HL-60 (cell line): ENCODE measurements around the gene MAP4K5.

Source experiments
- DNase-seq, 2 experiments: peaks; one replicate each; pipeline ENCODE4 v3.0.0-alpha.2; 2010 to 2020; ENCODE audit warnings: low read depth in 1 of 2, low spot score in 1 of 2
- H3K27ac ChIP-seq: fragments of 250-450 bp; sonication (Bioruptor Pico); replicated peaks from 2 replicates; pipeline ENCODE4 v1.5.1; 2020; ENCODE audit warnings: mild to moderate bottlenecking, moderate library complexity
- H3K27me3 ChIP-seq: fragments of 250-450 bp; sonication (Bioruptor Pico); 2 replicates; pipeline ENCODE4 v1.5.1; 2021; ENCODE audit warnings: mild to moderate bottlenecking, moderate library complexity; ENCODE audit not compliant: insufficient read depth, poor library complexity, severe bottlenecking
- H3K4me3 ChIP-seq: replicated peaks from 2 replicates; pipeline ENCODE4 v1.5.1; 2011; ENCODE audit warnings: mild to moderate bottlenecking, control low read depth, low read length; ENCODE audit not compliant: insufficient read depth
- CTCF ChIP-seq: IDR thresholded peaks from one replicate; pipeline ENCODE4 v1.5.1; 2011; ENCODE audit warnings: low read length, control low read depth, inconsistent platforms; ENCODE audit not compliant: insufficient read depth
- GABPA ChIP-seq: IDR thresholded peaks from 2 replicates; pipeline ENCODE4 v1.6.1; 2012; ENCODE audit warnings: low read depth
- POLR2AphosphoS5 ChIP-seq: IDR thresholded peaks from 2 replicates; pipeline ENCODE4 v1.6.1; 2012; ENCODE audit warnings: low read depth
- REST ChIP-seq: IDR thresholded peaks from 2 replicates; pipeline ENCODE4 v1.6.1; 2012; ENCODE audit warnings: low read depth; ENCODE audit not compliant: insufficient replicate concordance
- SPI1 ChIP-seq: IDR thresholded peaks from 2 replicates; pipeline ENCODE4 v1.6.1; 2012; ENCODE audit warnings: low read depth, mild to moderate bottlenecking, borderline replicate concordance

MAP4K5 gene

DNA sequence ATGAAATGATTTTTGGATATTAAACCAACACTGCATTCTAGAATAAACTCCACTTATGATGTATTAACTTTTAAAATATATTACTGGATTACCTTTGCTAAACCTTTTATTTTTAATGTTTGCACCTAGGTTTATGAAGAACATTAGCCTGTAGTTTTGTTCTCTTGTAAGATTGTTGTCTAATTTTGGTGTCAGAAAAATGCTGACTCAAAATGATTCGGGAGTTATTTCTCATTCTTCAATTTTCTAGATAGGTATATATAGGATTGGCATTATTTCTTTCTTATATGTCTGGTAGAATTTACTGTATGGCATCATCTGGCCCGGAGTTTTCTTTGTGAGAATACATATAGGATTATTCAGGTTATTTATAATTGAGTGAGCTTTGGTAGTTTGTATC is 54.6 kb downstream of the MAP4K5 start:
- DNase-seq: no peak
- H3K4me3 ChIP-seq: no peak overlapping the region
- no peaks in the 10 kb centered on the region for H3K27me3 ChIP-seq
- no peak overlapping the region for H3K27ac ChIP-seq
- TF ChIP-seq CTCF: no peak
- no peak for TF ChIP-seq SPI1
- no peak for TF ChIP-seq REST
- no peak for TF ChIP-seq GABPA
- TF ChIP-seq POLR2AphosphoS5: no peak

GRCh38 chr14:50476134-50476533 is 56.2 kb downstream of the MAP4K5 start:
- Histone ChIP-seq H3K4me3 (no peak overlapping the region), H3K27ac (no peak overlapping the region), H3K27me3 (no peaks in the 10 kb centered on the region)
- DNase-seq: no peak
- TF ChIP-seq POLR2AphosphoS5 (no peak), CTCF (no peak), GABPA (no peak), REST (no peak), SPI1 (no peak)

DNA sequence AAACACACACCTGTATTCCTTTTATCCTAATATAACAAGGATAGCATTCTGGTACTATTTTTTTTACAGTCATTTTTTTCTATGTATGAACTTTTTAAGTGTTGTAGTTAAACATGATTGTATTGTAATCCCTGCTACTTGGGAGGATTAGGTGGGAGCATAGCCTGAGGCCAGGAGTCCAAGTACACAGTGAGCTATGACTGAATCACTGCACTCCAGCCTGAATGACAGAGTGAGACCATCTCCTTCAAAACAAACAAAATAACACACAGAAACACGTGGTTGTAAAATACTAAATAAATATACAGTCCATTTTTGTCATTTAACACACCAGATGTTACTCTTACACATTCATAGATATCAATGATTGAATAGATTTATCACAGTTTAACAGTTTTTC is 56.9 kb downstream of the MAP4K5 start:
- no peak for DNase-seq
- H3K27me3 ChIP-seq: no peaks in the 10 kb centered on the region
- H3K4me3 ChIP-seq: no peak overlapping the region
- no peak overlapping the region for H3K27ac ChIP-seq
- no peak for TF ChIP-seq REST
- TF ChIP-seq CTCF: no peak
- TF ChIP-seq POLR2AphosphoS5: no peak
- TF ChIP-seq GABPA: no peak
- no peak for TF ChIP-seq SPI1
